ENCODE results near the gene REXO1. TPM values are rescaled to one million over a fixed set of nuclear protein-coding genes. Genes with fewer than 3 reads are reported as not detected.

REXO1 gene
- total and polyA plus RNA-seq, 2 of the 13 experiments (the other 11 are each of a cell fraction or from before 2014, with no cell fraction given) = 5.0 to 11.2 TPM

GRCh38 chr19:1847684-1848398 is 442 bp downstream of the REXO1 start (continued):
- TF ChIP-seq ZNF407 (CRISPR knock-in tag; IDR thresholded peaks at IDR 0.05; ENCODE audit: not compliant biosample characterization) = no peak
- TF ChIP-seq UBTF (CRISPR knock-in tag; IDR thresholded peaks at IDR 0.05) = peak; percentile 29; the same call in 1 of the 2 replicates
- TF ChIP-seq TP53 (CRISPR knock-in tag; conservative IDR thresholded peaks at IDR 0.05) = no peak
- no peak for TF ChIP-seq ZNF710 (CRISPR knock-in tag; IDR thresholded peaks at IDR 0.05; ENCODE audit: borderline replicate concordance)
- TF ChIP-seq MTA1 (CRISPR knock-in tag; IDR thresholded peaks at IDR 0.05; ENCODE audit: borderline replicate concordance) = no peak
- no peak for TF ChIP-seq THYN1 (CRISPR knock-in tag; IDR thresholded peaks at IDR 0.05; ENCODE audit: borderline replicate concordance, low read depth)
- no peak for TF ChIP-seq ZNF766 (CRISPR knock-in tag; IDR thresholded peaks at IDR 0.05; ENCODE audit: borderline replicate concordance)
- TF ChIP-seq ZNF354B (CRISPR knock-in tag; IDR thresholded peaks at IDR 0.05) = 0 out of 2 replicates have a peak, but pooled peaks have one; percentile 42
- TF ChIP-seq ZNF597 (CRISPR knock-in tag; IDR thresholded peaks at IDR 0.05) = no peak
- TF ChIP-seq KDM1A (CRISPR knock-in tag; IDR thresholded peaks at IDR 0.05) = no peak
- TF ChIP-seq POLR2A (IDR thresholded peaks at IDR 0.05; ENCODE audit: insufficient read depth in 1 of 2, low read depth in 2 of 2, low read length in 2 of 2) = peak; percentile 33 to 64; a peak in 3 of 4 replicates
- no peak for TF ChIP-seq FOXM1 (CRISPR knock-in tag; IDR thresholded peaks at IDR 0.05)
- no peak for TF ChIP-seq MLX (CRISPR knock-in tag; IDR thresholded peaks at IDR 0.05)
- TF ChIP-seq MIXL1 (CRISPR knock-in tag; IDR thresholded peaks at IDR 0.05) = no peak

Measured in HepG2 (cell line).